Epithelial cell of esophagus (primary cell): ENCODE data around the gene NCOA1.

ENCODE experiments used
- DNase-seq: peaks from one replicate; pipeline ENCODE4 v3.0.0; 2010; ENCODE audit warnings: low read depth
- H3K4me3 ChIP-seq: 2 replicates; pipeline ENCODE4 v1.5.1; 2011; ENCODE audit warnings: mild to moderate bottlenecking, low read length, control low read depth
- CTCF ChIP-seq: IDR thresholded peaks from 2 replicates; pipeline ENCODE4 v1.5.1; 2011; ENCODE audit warnings: low read depth, mild to moderate bottlenecking, low read length, control low read depth, inconsistent platforms; ENCODE audit not compliant: insufficient read depth; ENCODE audit errors: missing control alignments

Gene NCOA1

GRCh38 chr2:24508878-24509277 lies 17.8 kb downstream of the NCOA1 start:
- no peak for TF ChIP-seq CTCF
- peak; percentile 31 for DNase-seq
- no peak overlapping the region for H3K4me3 ChIP-seq

- no peak for TF ChIP-seq CTCF
- DNase-seq, result no peak
- no peak overlapping the region for H3K4me3 ChIP-seq
Measured at GRCh38 chr2:24509425-24509824, 18.4 kb downstream of the NCOA1 start.

GRCh38 chr2:24509840-24510239 lies 18.8 kb downstream of the NCOA1 start:
- DNase-seq, result no peak
- no peak overlapping the region for H3K4me3 ChIP-seq
- TF ChIP-seq CTCF, result no peak

GRCh38 chr2:24510771-24511170 lies 19.7 kb downstream of the NCOA1 start:
- no peak for DNase-seq
- TF ChIP-seq CTCF, result no peak

GRCh38 chr2:24511198-24511597 lies 20.1 kb downstream of the NCOA1 start:
- no peak for TF ChIP-seq CTCF
- DNase-seq, result no peak
- no peak overlapping the region for H3K4me3 ChIP-seq

More at GRCh38 chr2:24510771-24511170, 19.7 kb downstream of the NCOA1 start:
- H3K4me3 ChIP-seq, result no peak overlapping the region

- H3K4me3 ChIP-seq, result no peak overlapping the region
- TF ChIP-seq CTCF, result no peak
- no peak for DNase-seq
Measured at GRCh38 chr2:24511894-24512293, 20.8 kb downstream of the NCOA1 start.

- DNase-seq, result no peak
- TF ChIP-seq CTCF, result no peak
- no peak overlapping the region for H3K4me3 ChIP-seq
Measured at GRCh38 chr2:24512404-24512803, 21.4 kb downstream of the NCOA1 start.
